Prostate gland (tissue), 2 donors: ENCODE measurements around the gene ITGB8. TPM values are rescaled to one million over a fixed set of nuclear protein-coding genes. Genes with fewer than 3 reads are reported as not detected.

Source experiments
- DNase-seq: peaks from one replicate; pipeline ENCODE4 v3.0.0-alpha.2; 2019; ENCODE audit warnings: low spot score
- H3K27ac ChIP-seq, 2 donors: fragments of 200-600 bp; sonication (generic); 2 replicates each; pipeline ENCODE4 v1.5.1; 2017 to 2019
- H3K27me3 ChIP-seq: fragments of 200-600 bp; sonication (generic); replicated peaks from 2 replicates; pipeline ENCODE4 v1.5.1; 2019; ENCODE audit not compliant: insufficient read depth
- H3K36me3 ChIP-seq, 2 donors: fragments of 200-600 bp; sonication (generic); 1 replicate in 1 of 2; 2 replicates in 1 of 2; pipeline versions ENCODE4 v1.5.1 to v1.8.1; 2017 to 2019
- H3K4me1 ChIP-seq: fragments of 200-600 bp; sonication (generic); replicated peaks from 2 replicates; pipeline ENCODE4 v1.5.1; 2019
- H3K4me3 ChIP-seq, 2 donors: fragments of 200-600 bp; sonication (generic); 2 replicates each; pipeline ENCODE4 v1.5.1; 2017 to 2019
- H3K9me3 ChIP-seq: fragments of 200-600 bp; sonication (generic); 2 replicates; pipeline ENCODE4 v1.5.1; 2017
- CTCF ChIP-seq, 4 experiments: fragments of 200-600 bp in 2 of 4; fragments of 450-650 bp in 2 of 4; sonication (generic) in 2 of 4; IDR thresholded peaks; 1 replicate in 3 of 4; 2 replicates in 1 of 4; pipeline ENCODE4 v1.5.1; 2016 to 2019; ENCODE audit warnings: antibody characterized with exemption in 4 of 4, mild to moderate bottlenecking in 2 of 4, moderate library complexity in 2 of 4
- POLR2A ChIP-seq: fragments of 450-650 bp; IDR thresholded peaks from one replicate; pipeline ENCODE4 v1.6.1; 2016; ENCODE audit warnings: antibody characterized with exemption, mild to moderate bottlenecking
- POLR2AphosphoS5 ChIP-seq: sonication (generic); formaldehyde crosslinking; IDR thresholded peaks from one replicate; pipeline ENCODE4 v1.6.1; 2017; ENCODE audit warnings: antibody characterized with exemption
- WGBS: methylation state at CpG from one replicate; pipeline ENCODE4 v1.1.5; 2018; 5-methylcytosine and 5-hydroxymethylcytosine counted together
- intact Hi-C: fragments of 100-400 bp; cut with DNase I; formaldehyde crosslinking; loops from one replicate; pipeline ENCODE4 v1.14.2; 2022
- total RNA-seq, 2 donors: library from RNA; depleted of rRNA; stranded (reverse); fragments of >200 nt; gene quantifications; one replicate each; pipeline ENCODE4 v1.1.0, GENCODE V29; 2016

The ITGB8 gene
- total RNA-seq, 2 donors from 2014 or later = 50.3 to 99.5 TPM

- intact Hi-C loops = no loop called here
- Histone ChIP-seq H3K27me3 (no peaks in the 10 kb centered on the region), H3K4me3 (no peak overlapping the region), H3K9me3 (no peaks in the 10 kb centered on the region), H3K36me3 (no peaks in the 10 kb centered on the region), H3K27ac (no peak overlapping the region), H3K4me1 (no peaks in the 10 kb centered on the region)
- no peak for DNase-seq
- TF ChIP-seq POLR2A (no peak), CTCF (IDR thresholded peaks at IDR 0.05) (no peak), POLR2AphosphoS5 (no peak)
- 81% methylated on average over 3 of the region's 3 CpGs for WGBS
Measured at GRCh38 chr7:20296444-20296843, 34.3 kb upstream of the ITGB8 start.

DNA sequence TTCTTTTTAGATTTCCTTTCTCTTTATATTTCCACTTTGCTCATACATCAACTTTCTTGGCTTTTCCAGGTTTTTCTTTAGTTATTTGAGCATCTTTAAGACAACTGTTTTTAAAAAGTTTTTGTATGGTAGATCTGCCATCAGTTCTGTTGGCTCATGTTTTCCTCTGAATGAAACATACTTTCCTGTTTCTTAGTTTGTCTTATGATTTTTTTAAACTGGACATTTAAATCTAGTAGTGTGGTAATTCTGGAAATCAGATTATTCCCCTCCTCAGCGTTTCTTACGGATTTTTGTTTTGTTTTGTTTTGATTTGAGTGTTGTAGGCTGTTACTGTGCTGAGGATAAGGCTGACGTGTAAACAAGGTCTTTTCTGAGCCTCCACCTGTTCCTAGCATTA lies 33.8 kb upstream of the ITGB8 start:
- Histone ChIP-seq H3K9me3 (no peaks in the 10 kb centered on the region), H3K27me3 (no peaks in the 10 kb centered on the region), H3K27ac (no peak overlapping the region), H3K4me3 (no peak overlapping the region), H3K4me1 (no peaks in the 10 kb centered on the region), H3K36me3 (no peaks in the 10 kb centered on the region)
- DNase-seq = no peak
- TF ChIP-seq POLR2A = no peak
- TF ChIP-seq POLR2AphosphoS5 = no peak
- TF ChIP-seq CTCF (IDR thresholded peaks at IDR 0.05) = no peak
- WGBS = 62% methylated on average over 3 of the region's 3 CpGs
- intact Hi-C loops = no loop called here

- H3K27me3 ChIP-seq = no peaks in the 10 kb centered on the region
- WGBS = 94% methylated on average over 1 of the region's 1 CpG
- intact Hi-C loops = no loop called here
- no peaks in the 10 kb centered on the region for H3K4me1 ChIP-seq
- no peaks in the 10 kb centered on the region for H3K9me3 ChIP-seq
- no peak for DNase-seq
- no peak overlapping the region for H3K27ac ChIP-seq
- no peaks in the 10 kb centered on the region for H3K36me3 ChIP-seq
- H3K4me3 ChIP-seq = no peak overlapping the region
- no peak for TF ChIP-seq POLR2AphosphoS5
- TF ChIP-seq POLR2A = no peak
- TF ChIP-seq CTCF (IDR thresholded peaks at IDR 0.05) = no peak
Measured at GRCh38 chr7:20298486-20298901, 32.2 kb upstream of the ITGB8 start.

GRCh38 chr7:20299145-20299544 lies 31.6 kb upstream of the ITGB8 start:
- no peak for DNase-seq
- Histone ChIP-seq H3K9me3 (no peaks in the 10 kb centered on the region), H3K4me1 (no peaks in the 10 kb centered on the region), H3K36me3 (no peaks in the 10 kb centered on the region), H3K27me3 (no peaks in the 10 kb centered on the region), H3K27ac (no peak overlapping the region), H3K4me3 (no peak overlapping the region)
- intact Hi-C loops = no loop called here
- TF ChIP-seq POLR2A = no peak
- no peak for TF ChIP-seq CTCF (IDR thresholded peaks at IDR 0.05)
- TF ChIP-seq POLR2AphosphoS5 = no peak
- WGBS = 100% methylated on average over 1 of the region's 1 CpG

GRCh38 chr7:20299647-20300312 lies 30.9 kb upstream of the ITGB8 start:
- WGBS = 85% methylated on average over 6 of the region's 6 CpGs
- DNase-seq = no peak
- Histone ChIP-seq H3K9me3 (no peaks in the 10 kb centered on the region), H3K27me3 (no peaks in the 10 kb centered on the region), H3K27ac (no peak overlapping the region), H3K36me3 (no peaks in the 10 kb centered on the region), H3K4me1 (no peaks in the 10 kb centered on the region), H3K4me3 (no peak overlapping the region)
- TF ChIP-seq POLR2A = no peak
- TF ChIP-seq POLR2AphosphoS5 = no peak
- TF ChIP-seq CTCF (IDR thresholded peaks at IDR 0.05) = no peak
- intact Hi-C loops = no loop called here
